ENCODE measurements around the gene MFSD8.
A peak's percentile ranks its signal among the peaks of the same experiment; 100 is the strongest.
"Not testable (repeated sequence)": the region's sequence is repeated elsewhere in the genome, so short reads cannot be mapped to it uniquely, and the experiment has no call there.

MFSD8 gene

DNA sequence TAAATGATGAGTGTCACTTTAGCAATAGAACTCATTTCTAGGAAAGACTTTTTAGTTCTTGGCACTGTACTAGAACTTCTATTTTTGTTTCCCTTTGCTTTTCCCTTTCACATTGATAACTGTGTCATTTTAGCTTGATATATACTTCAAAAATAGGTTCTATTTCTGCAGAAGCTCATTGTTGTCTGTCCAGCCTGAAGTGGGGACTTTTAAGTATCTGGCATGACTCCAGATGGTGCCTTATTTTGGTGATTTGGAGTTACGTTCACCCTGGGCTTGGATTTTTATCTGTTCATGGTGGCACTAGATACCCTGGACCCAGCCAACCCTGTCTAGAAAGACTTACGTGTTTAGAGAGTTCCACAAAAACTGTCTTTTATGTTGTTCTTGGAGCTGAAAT is 3.6 kb upstream of the MFSD8 start:
- no peaks in the 10 kb centered on the region for H3K9me3 Mint-ChIP-seq
- H3K27me3 Mint-ChIP-seq (ENCODE audit: low read depth) = no peaks in the 10 kb centered on the region
- peak overlapping the region; percentile 49 for H3K4me3 Mint-ChIP-seq
- peaks cover 21% of the 10 kb centered on the region for H3K4me1 Mint-ChIP-seq (ENCODE audit: low read depth)
- H3K27ac Mint-ChIP-seq = peak overlapping the region; percentile 8
- peaks cover 19% of the 10 kb centered on the region for H3K36me3 Mint-ChIP-seq (ENCODE audit: low read depth)
- DNase-seq (ENCODE audit: low spot score) = no peak

DNA sequence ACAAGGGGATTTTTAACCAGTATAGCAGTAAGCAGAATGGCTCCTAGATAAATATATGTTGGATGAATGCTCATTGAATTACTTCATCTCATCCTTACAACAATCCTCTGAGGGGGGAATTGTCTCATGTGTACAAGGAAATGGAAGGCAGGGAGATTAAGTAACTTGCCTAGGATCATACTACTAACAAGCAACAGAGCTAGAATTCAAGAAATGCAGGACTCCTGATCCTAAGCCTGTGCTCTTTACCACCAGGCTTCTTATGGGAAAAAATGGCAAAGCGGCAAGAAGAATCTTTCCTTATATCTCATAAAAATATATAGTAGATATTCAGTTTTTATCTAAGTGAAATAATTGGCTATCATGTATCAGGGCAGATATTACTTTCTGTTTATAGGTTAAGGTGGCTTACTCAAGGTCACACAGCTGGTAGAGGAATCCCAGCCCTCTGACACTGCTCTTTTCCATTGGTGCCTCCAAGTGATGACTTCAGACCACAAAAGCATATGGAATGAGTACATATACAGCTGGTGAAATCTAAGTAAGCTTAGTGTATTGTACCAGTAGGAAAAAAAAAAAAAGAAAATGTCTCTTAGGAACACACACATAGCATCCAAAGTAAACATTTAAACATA is 2.3 kb upstream of the MFSD8 start:
- Mint-ChIP-seq H3K4me1 (ENCODE audit: low read depth) (peaks cover 30% of the 10 kb centered on the region), H3K4me3 (peak overlapping the region; percentile 60), H3K27ac (peak overlapping the region; percentile 75), H3K36me3 (ENCODE audit: low read depth) (peaks cover 15% of the 10 kb centered on the region), H3K27me3 (ENCODE audit: low read depth) (no peaks in the 10 kb centered on the region), H3K9me3 (no peaks in the 10 kb centered on the region)
- no peak for DNase-seq (ENCODE audit: low spot score)

DNA sequence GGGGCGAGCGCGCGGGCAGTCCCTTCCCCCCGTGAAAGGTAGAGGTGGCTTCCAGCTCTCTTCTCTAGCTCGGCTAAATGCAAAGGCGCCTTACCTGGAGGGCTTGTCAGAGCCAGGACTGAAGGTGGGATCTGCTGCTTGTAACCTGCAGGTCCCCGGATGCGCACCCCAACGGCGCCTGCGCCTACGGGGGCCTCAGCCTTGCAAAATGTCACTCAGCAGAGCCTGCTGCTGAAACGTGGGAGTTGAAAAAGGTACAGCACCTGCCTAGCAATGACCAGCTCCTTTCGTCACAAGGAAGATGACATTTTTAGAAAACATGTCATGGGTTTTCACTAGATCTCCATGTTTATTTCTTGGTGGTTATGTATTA is 816 bp upstream of the MFSD8 start:
- Mint-ChIP-seq H3K27me3 (ENCODE audit: low read depth) (no peaks in the 10 kb centered on the region), H3K4me3 (peak overlapping the region; percentile 95), H3K9me3 (no peaks in the 10 kb centered on the region), H3K27ac (peak overlapping the region; percentile 94), H3K4me1 (ENCODE audit: low read depth) (peaks cover 30% of the 10 kb centered on the region), H3K36me3 (ENCODE audit: low read depth) (peaks cover 15% of the 10 kb centered on the region)
- DNase-seq (ENCODE audit: low spot score) = peak; percentile 68

DNA sequence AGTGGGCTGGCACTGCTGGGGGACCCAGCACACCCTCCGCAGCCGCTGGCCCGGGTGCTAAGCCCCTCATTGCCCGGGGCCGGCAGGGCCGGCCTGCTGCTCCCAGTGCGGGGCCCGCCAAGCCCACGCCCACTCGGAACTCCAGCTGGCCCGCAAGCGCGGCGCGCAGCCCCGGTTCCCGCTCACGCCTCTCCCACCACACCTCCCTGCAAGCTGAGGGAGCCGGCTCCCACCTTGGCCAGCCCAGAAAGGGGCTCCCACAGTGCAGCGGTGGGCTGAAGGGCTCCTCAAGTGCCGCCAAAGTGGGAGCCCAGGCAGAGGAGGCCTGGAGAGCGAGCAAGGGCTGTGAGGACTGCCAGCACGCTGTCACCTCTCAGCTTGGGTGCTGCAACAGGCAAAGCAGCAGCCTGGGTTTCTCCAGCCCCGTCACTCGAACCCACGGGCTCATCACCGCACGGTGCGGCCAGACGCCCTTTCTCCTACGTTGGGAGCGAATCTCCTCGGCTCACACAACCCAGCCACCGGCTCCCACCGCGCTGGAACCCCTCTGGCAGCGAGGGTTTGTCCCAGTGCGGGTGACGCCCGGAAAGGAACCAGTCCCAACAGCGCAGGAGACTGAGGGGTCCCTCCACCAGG is 429 bp downstream of the MFSD8 start:
- peak overlapping the region; percentile 94 for H3K27ac Mint-ChIP-seq
- peak; percentile 35 for DNase-seq (ENCODE audit: low spot score)
- H3K36me3 Mint-ChIP-seq (ENCODE audit: low read depth) = peaks cover 15% of the 10 kb centered on the region
- peak overlapping the region; percentile 95 for H3K4me3 Mint-ChIP-seq
- peaks cover 30% of the 10 kb centered on the region for H3K4me1 Mint-ChIP-seq (ENCODE audit: low read depth)
- not testable (repeated sequence) for H3K27me3 Mint-ChIP-seq (ENCODE audit: low read depth); H3K9me3 Mint-ChIP-seq

DNA sequence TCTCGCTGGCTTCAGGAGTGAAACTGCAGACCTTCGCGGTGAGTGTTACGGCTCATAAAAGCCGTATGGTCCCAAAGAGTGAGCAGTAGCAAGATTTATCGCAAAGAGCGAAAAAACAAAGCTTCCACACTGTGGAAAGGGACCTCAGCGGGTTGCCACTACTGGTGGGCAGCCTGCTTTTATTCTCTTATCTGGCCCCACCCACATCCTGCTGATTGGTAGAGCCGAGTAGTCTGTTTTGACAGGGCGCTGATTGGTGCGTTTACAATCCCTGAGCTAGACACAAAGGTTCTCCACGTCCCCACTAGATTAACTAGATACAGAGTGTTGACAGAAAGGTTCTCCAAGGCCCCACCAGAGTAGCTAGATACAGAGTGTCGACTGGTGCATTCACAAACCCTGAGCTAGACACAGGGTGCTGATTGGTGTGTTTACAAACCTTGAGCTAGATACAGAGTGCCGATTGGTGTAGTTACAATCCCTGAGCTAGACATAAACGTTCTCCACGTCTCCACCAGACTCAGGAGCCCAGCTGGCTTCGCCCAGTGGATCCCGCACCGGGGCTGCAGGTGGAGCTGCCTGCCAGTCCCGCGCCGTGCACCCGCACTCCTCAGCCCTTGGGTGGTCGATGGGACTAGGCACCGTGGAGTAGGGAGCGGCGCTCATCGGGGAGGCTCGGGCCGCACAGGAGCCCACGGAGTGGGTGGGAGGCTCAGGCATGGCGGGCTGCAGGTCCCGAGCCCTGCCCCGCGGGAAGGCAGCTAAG is 1.2 kb downstream of the MFSD8 start:
- DNase-seq (ENCODE audit: low spot score); H3K9me3 Mint-ChIP-seq; H3K27me3 Mint-ChIP-seq (ENCODE audit: low read depth): not testable (repeated sequence)
- Mint-ChIP-seq H3K4me3 (peak overlapping the region; percentile 80), H3K36me3 (ENCODE audit: low read depth) (peaks cover 15% of the 10 kb centered on the region), H3K27ac (peak overlapping the region; percentile 60), H3K4me1 (ENCODE audit: low read depth) (peaks cover 28% of the 10 kb centered on the region)

DNA sequence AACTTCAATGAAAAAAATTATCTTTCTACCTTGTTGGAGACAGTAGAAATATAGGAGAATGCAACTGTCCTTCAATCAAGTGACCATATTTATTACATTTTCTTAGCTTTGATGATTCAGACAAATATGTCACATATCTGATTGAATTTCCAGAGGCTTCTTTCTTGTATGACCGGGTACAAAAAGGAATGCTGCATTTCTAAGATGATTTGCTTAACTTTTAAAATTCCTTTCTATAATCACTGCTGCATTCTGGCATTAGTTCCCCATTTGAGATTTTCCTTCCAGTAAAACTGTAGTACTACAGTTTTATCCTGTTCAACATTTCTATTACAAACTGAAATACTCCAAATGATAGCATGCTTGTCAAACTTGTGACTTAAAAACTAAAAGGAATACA is 5.2 kb downstream of the MFSD8 start:
- Mint-ChIP-seq H3K36me3 (ENCODE audit: low read depth) (peaks cover 12% of the 10 kb centered on the region), H3K4me3 (no peak overlapping the region), H3K9me3 (no peaks in the 10 kb centered on the region), H3K4me1 (ENCODE audit: low read depth) (peaks cover 12% of the 10 kb centered on the region), H3K27me3 (ENCODE audit: low read depth) (no peaks in the 10 kb centered on the region), H3K27ac (no peak overlapping the region)
- DNase-seq (ENCODE audit: low spot score) = no peak

DNA sequence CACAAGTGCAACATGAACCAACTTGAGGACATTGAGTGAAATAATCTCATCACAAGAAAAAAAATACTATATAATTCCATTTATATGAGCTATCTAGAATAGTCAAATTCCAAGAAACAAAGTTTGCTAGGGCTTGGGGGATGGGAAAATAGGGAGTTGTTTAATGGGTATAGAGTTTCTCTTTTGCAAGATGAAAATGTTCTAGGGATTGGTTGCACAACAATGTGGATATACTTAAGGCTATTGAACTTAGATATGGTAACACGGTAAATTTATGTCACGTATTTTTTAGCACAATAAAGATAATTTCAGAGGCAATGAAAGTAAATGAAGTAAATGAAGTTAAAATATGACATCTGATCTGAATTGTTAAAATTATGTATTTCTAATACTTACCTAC is 7.9 kb downstream of the MFSD8 start:
- no peak overlapping the region for H3K27ac Mint-ChIP-seq
- no peak for DNase-seq (ENCODE audit: low spot score)
- H3K4me3 Mint-ChIP-seq = no peak overlapping the region
- H3K27me3 Mint-ChIP-seq (ENCODE audit: low read depth) = no peaks in the 10 kb centered on the region
- H3K36me3 Mint-ChIP-seq (ENCODE audit: low read depth) = peaks cover 12% of the 10 kb centered on the region
- H3K9me3 Mint-ChIP-seq = no peaks in the 10 kb centered on the region
- no peaks in the 10 kb centered on the region for H3K4me1 Mint-ChIP-seq (ENCODE audit: low read depth)

DNA sequence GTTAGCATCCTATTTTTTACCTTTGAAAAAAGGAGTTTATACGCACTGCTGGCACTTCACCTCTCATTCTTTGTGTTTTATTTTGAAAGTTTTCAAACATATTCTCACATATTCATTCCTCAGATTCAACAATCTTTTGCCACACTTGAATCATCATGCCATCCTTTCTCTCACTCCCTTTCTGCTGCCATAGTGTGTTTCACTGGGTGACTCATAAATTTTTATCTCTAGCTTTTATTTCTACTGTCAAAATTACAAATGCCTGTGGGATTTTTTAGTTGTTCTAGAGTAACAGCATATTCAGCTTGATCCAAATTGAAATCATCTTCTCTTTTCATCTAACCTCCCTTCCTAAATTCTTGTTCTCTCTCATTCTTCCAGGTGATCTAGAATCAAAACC is 28.0 kb downstream of the MFSD8 start:
- Mint-ChIP-seq H3K9me3 (no peaks in the 10 kb centered on the region), H3K4me1 (ENCODE audit: low read depth) (no peaks in the 10 kb centered on the region), H3K4me3 (no peak overlapping the region), H3K27me3 (ENCODE audit: low read depth) (no peaks in the 10 kb centered on the region), H3K27ac (no peak overlapping the region), H3K36me3 (ENCODE audit: low read depth) (peaks cover 11% of the 10 kb centered on the region)
- DNase-seq (ENCODE audit: low spot score) = no peak

DNA sequence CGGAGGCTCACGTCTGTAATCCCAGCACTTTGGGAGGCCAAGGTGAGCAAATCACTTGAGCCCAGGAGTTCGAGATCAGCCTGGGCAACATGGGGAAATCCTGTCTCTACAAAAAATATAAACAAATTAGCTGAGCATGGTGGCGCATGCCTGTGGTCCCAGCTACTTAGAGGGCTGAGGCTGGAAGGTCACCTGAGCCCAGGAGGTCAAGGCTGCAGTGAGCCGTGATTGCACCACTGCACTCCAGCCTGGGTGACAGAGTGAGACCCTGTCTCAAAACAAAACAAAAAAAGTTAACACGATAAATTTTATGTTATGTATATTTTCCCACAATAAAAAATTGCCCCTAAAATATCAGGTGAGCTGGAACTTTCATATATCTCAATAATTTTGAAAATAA is 33.1 kb downstream of the MFSD8 start:
- DNase-seq (ENCODE audit: low spot score); H3K4me1 Mint-ChIP-seq (ENCODE audit: low read depth); H3K27me3 Mint-ChIP-seq (ENCODE audit: low read depth); H3K27ac Mint-ChIP-seq; H3K4me3 Mint-ChIP-seq; H3K36me3 Mint-ChIP-seq (ENCODE audit: low read depth); H3K9me3 Mint-ChIP-seq: not testable (repeated sequence)

DNA sequence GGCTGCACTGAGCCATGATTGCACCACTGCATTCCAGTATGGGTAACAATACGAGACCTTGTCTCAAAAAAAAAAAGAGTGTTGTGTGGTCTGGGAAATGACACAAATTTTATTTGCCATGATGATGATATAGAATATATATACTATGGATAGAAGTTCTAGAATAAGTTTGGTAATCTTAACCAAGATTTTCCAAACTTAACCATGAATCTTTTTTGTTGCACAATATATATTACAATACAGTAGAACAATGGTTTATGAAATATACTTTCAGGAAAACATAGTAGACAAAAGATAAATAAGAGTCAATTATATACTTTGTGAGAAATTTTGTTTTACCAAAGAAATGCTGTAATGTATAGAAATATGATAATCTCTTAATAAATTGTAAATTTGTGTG is 34.8 kb downstream of the MFSD8 start:
- Mint-ChIP-seq H3K4me1 (ENCODE audit: low read depth) (no peaks in the 10 kb centered on the region), H3K27me3 (ENCODE audit: low read depth) (no peaks in the 10 kb centered on the region), H3K36me3 (ENCODE audit: low read depth) (peaks cover 16% of the 10 kb centered on the region), H3K27ac (no peak overlapping the region), H3K9me3 (no peaks in the 10 kb centered on the region), H3K4me3 (no peak overlapping the region)
- no peak for DNase-seq (ENCODE audit: low spot score)

DNA sequence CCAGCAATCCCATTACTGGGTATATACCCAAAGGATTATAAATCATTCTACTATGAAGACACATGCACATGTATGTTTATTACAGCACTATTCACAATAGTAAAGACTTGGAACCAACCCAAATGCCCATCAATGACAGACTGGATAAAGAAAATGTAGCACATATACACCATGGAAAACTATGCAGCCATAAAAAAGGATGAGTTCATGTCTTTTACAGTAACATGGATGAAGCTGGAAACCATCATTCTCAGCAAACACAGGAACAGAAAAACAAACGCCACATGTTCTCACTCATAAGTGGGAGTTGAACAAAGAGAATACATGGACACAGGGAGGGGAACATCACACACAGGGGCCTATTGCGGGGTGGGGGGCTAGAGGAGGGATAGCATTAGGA is 39.3 kb downstream of the MFSD8 start:
- not testable (repeated sequence) for H3K4me1 Mint-ChIP-seq (ENCODE audit: low read depth); DNase-seq (ENCODE audit: low spot score); H3K27me3 Mint-ChIP-seq (ENCODE audit: low read depth); H3K27ac Mint-ChIP-seq; H3K4me3 Mint-ChIP-seq; H3K9me3 Mint-ChIP-seq
- H3K36me3 Mint-ChIP-seq (ENCODE audit: low read depth) = peaks cover 30% of the 10 kb centered on the region

DNA sequence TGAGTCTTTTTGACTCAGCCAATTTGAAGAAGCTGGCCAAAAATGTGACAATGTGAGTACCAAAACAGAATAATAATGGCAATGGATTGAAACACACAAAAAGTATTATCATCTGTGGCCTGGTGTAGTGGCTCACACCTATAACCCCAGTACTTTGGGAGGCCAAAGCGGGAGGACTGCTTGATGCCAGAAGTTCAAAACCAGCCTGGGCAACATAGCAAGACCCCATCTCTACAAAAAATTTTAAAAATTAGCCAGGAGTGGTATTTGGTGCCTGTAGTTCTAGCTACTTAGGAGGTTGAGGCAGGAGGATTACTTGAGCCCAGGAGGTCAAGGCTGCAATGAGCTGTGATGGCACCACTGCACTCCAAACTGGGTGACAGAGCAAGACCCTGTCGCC is 42.7 kb downstream of the MFSD8 start:
- no peaks in the 10 kb centered on the region for H3K4me1 Mint-ChIP-seq (ENCODE audit: low read depth)
- DNase-seq (ENCODE audit: low spot score) = no peak
- peaks cover 33% of the 10 kb centered on the region for H3K36me3 Mint-ChIP-seq (ENCODE audit: low read depth)
- H3K9me3 Mint-ChIP-seq = no peaks in the 10 kb centered on the region
- H3K4me3 Mint-ChIP-seq = no peak overlapping the region
- no peak overlapping the region for H3K27ac Mint-ChIP-seq
- no peaks in the 10 kb centered on the region for H3K27me3 Mint-ChIP-seq (ENCODE audit: low read depth)

DNA sequence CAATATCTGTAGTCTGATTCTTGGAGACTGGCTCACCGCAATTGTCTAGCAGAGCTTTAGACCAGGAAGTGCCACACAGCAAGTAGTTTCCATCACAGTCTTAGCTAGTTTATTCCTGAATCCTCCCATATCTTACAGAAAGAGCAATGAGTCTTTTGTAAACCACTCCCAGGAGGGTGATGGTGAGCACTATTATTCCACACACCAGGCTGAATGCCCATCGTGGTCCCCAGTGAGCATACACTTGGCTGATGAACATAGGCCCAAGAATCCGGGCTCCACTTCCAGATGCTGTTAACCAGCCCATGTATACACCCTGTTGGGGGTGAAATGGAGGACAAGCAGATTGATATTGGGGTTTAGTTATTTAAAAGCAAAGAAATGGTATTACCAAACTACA is 44.5 kb downstream of the MFSD8 start:
- no peak overlapping the region for H3K4me3 Mint-ChIP-seq
- peaks cover 25% of the 10 kb centered on the region for H3K36me3 Mint-ChIP-seq (ENCODE audit: low read depth)
- no peaks in the 10 kb centered on the region for H3K9me3 Mint-ChIP-seq
- H3K27ac Mint-ChIP-seq = no peak overlapping the region
- DNase-seq (ENCODE audit: low spot score) = no peak
- H3K27me3 Mint-ChIP-seq (ENCODE audit: low read depth) = no peaks in the 10 kb centered on the region
- H3K4me1 Mint-ChIP-seq (ENCODE audit: low read depth) = no peaks in the 10 kb centered on the region

DNA sequence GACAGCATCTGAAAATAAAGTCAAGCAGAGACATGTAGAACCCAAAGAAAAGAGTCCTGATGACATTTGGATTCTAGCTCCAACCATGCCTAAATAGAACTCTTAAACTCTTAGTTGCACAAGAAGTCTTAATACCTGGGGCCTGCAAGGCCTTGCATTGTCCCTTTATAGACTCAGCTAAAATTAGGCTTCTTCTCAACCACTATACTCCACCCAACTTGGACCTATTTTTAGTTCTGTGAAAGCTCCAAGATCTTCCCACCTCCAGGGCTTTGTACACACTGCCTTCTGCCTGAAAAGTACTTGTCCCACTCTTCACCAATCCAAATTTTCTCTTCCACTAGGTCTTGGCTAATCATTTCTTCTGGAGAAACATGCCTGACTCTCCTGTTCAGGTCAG is 47.8 kb downstream of the MFSD8 start:
- Mint-ChIP-seq H3K27ac (no peak overlapping the region), H3K27me3 (ENCODE audit: low read depth) (no peaks in the 10 kb centered on the region), H3K9me3 (no peaks in the 10 kb centered on the region), H3K36me3 (ENCODE audit: low read depth) (peaks cover 11% of the 10 kb centered on the region), H3K4me1 (ENCODE audit: low read depth) (no peaks in the 10 kb centered on the region), H3K4me3 (no peak overlapping the region)
- no peak for DNase-seq (ENCODE audit: low spot score)
